ENCODE results near the gene CCDC174. TPM values are rescaled to one million over a fixed set of nuclear protein-coding genes. Genes with fewer than 3 reads are reported as not detected.

CCDC174 gene
- total and polyA plus RNA-seq, 2 experiments from 2014 or later: 8.4 to 22.1 TPM

DNA sequence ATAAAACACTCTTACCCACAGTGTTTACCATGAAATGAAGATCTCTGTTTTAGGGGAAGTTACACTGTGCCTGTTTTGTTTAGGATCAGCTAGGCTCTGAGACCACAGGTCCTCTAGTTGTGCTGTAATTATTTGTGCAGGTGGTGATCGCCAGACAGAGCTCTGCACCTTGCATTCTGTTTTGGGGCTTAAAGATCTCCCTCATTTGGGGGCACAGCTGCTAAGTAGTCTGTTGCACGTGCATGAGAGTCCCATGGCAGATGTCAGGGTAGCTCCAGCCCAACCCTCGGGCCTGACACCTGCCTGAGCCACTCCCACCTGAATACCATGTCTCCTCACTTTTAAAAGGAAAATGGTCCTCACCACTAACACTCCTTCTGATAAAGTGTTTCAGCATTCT, 35.8 kb downstream of the CCDC174 start:
- Histone ChIP-seq H2AFZ (no peak overlapping the region), H3K27ac (no peak overlapping the region), H3K36me3 (ENCODE audit: low read depth) (no peaks in the 10 kb centered on the region), H3K4me1 (ENCODE audit: insufficient read depth) (no peaks in the 10 kb centered on the region), H3F3A (ENCODE audit: insufficient read depth) (no peaks in the 10 kb centered on the region), H3K9ac (no peak overlapping the region), H3K79me2 (ENCODE audit: insufficient read depth) (no peaks in the 10 kb centered on the region), H3K9me2 (ENCODE audit: insufficient read depth) (no peaks in the 10 kb centered on the region), H3K4me2 (ENCODE audit: unreplicated experiment) (no peak overlapping the region), H3K4me3 (no peak overlapping the region), H3K9me3 (ENCODE audit: low read depth) (no peaks in the 10 kb centered on the region), H3K27me3 (replicated peaks; ENCODE audit: insufficient read depth) (peaks cover 10% of the 10 kb centered on the region), H4K20me1 (ENCODE audit: insufficient read depth) (no peaks in the 10 kb centered on the region)
- WGBS, 2 experiments (ENCODE audit: low coverage in 1 of 2, low lambda C conversion rate in 2 of 2, missing lambda C conversion rate in 2 of 2): 64% methylated on average over 3 of the region's 3 CpGs
- no peak for TF ChIP-seq EZH2 (IDR thresholded peaks at IDR 0.05; ENCODE audit: insufficient read depth, poor library complexity, severe bottlenecking)
- TF ChIP-seq EZH2phosphoT487 (IDR thresholded peaks at IDR 0.05; ENCODE audit: insufficient read depth, low read depth): no peak
- in situ Hi-C loops (cut with MboI): no loop called here
- DNase-seq: no peak

DNA sequence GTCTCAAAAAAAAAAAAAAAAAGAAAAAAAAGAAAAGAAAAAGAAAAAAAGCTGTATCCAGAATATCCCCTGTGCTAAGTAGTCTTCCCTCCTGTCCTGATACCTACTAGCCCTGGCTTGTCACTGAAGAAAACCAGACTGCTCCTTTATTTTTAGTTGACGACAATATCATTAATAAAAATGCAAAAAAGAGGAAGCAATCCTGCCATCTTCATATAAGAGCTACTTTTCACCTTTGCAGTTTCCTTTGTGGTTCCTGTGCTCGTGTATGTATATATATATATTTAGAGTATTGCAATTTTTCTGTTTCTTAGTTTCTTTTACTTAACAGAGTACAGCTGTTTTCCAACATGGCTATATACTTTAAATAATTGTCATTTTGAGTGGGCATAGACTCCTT, 37.0 kb downstream of the CCDC174 start:
- Histone ChIP-seq H3K27ac (no peak overlapping the region), H3K4me1 (ENCODE audit: insufficient read depth) (no peaks in the 10 kb centered on the region), H2AFZ (no peak overlapping the region), H3F3A (ENCODE audit: insufficient read depth) (no peaks in the 10 kb centered on the region), H3K4me3 (no peak overlapping the region), H3K9ac (no peak overlapping the region), H4K20me1 (ENCODE audit: insufficient read depth) (no peaks in the 10 kb centered on the region), H3K9me2 (ENCODE audit: insufficient read depth) (no peaks in the 10 kb centered on the region), H3K27me3 (replicated peaks; ENCODE audit: insufficient read depth) (peaks cover 10% of the 10 kb centered on the region), H3K36me3 (ENCODE audit: low read depth) (no peaks in the 10 kb centered on the region), H3K4me2 (ENCODE audit: unreplicated experiment) (no peak overlapping the region), H3K79me2 (ENCODE audit: insufficient read depth) (no peaks in the 10 kb centered on the region), H3K9me3 (ENCODE audit: low read depth) (no peaks in the 10 kb centered on the region)
- no peak for DNase-seq
- WGBS, 2 experiments (ENCODE audit: low coverage in 1 of 2, low lambda C conversion rate in 2 of 2, missing lambda C conversion rate in 2 of 2): 33 to 56% methylated on average over 2 of the region's 2 CpGs
- in situ Hi-C loops (cut with MboI): no loop called here
- TF ChIP-seq EZH2 (IDR thresholded peaks at IDR 0.05; ENCODE audit: insufficient read depth, poor library complexity, severe bottlenecking) (no peak), EZH2phosphoT487 (IDR thresholded peaks at IDR 0.05; ENCODE audit: insufficient read depth, low read depth) (no peak)

DNA sequence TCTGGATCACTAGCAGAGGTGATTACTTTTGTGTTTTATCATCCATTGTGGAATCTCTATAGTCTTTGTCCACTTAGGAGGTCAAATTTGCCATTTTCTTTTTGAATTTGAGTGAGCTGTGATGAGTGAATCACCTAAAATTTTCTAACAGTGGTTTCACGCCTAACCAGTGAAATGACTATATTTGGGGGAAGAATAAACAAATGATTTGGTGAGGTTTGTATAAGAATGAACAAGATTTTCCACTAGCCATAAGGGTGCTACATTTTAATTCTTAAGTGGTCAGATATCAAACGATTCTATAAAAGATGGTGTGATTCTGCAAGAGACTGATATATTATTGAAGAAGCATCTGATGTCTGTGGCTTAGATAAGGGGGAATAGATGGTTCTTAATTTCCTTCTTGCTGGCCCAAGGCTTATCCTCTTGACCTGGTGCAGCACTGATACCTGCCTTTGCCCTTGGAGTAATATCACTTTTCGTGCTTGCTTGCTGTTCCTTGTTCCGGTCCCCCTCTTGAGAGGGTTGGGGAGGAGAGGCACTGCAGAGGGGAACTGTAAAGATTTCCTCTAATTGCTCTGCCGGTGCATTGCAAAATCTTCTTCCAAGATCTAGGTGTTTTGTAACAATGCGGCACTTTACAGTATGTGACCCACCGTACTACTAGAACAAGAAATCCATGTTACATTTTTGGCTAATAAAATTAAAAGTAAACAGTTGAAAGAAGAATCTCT, 37.9 kb downstream of the CCDC174 start:
- Histone ChIP-seq H3K4me1 (ENCODE audit: insufficient read depth) (no peaks in the 10 kb centered on the region), H3K4me3 (no peak overlapping the region), H3K27ac (no peak overlapping the region), H3K4me2 (ENCODE audit: unreplicated experiment) (no peak overlapping the region), H3F3A (ENCODE audit: insufficient read depth) (no peaks in the 10 kb centered on the region), H3K9ac (no peak overlapping the region), H3K9me2 (ENCODE audit: insufficient read depth) (no peaks in the 10 kb centered on the region), H2AFZ (no peak overlapping the region), H3K27me3 (replicated peaks; ENCODE audit: insufficient read depth) (peaks cover 10% of the 10 kb centered on the region), H3K79me2 (ENCODE audit: insufficient read depth) (no peaks in the 10 kb centered on the region), H3K36me3 (ENCODE audit: low read depth) (no peaks in the 10 kb centered on the region), H3K9me3 (ENCODE audit: low read depth) (no peaks in the 10 kb centered on the region), H4K20me1 (ENCODE audit: insufficient read depth) (no peaks in the 10 kb centered on the region)
- in situ Hi-C loops (cut with MboI): no loop called here
- no peak for DNase-seq
- 59 to 61% methylated on average over 7 of the region's 7 CpGs for WGBS, 2 experiments (ENCODE audit: low coverage in 1 of 2, low lambda C conversion rate in 2 of 2, missing lambda C conversion rate in 2 of 2)
- TF ChIP-seq EZH2phosphoT487 (IDR thresholded peaks at IDR 0.05; ENCODE audit: insufficient read depth, low read depth) (no peak), EZH2 (IDR thresholded peaks at IDR 0.05; ENCODE audit: insufficient read depth, poor library complexity, severe bottlenecking) (no peak)

DNA sequence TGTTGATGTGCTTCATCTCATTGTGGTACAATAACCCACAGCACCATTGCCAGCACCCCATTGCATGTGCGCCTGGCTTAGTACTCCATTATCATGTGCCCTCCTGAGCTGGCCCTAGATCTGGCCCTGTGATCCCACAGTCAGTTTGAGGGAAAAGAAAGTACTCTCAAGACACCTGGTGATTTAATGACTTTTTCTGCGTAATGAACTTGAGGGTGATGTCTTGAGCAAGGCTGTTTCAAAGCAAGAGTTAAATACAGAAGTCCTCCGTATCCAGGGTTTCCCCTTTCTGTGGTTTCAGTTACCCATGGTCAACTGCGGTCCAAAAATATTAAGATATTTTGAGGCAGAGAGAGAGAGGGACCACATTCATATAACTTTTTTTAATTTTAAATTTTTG, 39.7 kb downstream of the CCDC174 start:
- Histone ChIP-seq H3K4me1 (ENCODE audit: insufficient read depth) (no peaks in the 10 kb centered on the region), H4K20me1 (ENCODE audit: insufficient read depth) (no peaks in the 10 kb centered on the region), H3K27me3 (replicated peaks; ENCODE audit: insufficient read depth) (peaks cover 10% of the 10 kb centered on the region), H3K9ac (no peak overlapping the region), H3F3A (ENCODE audit: insufficient read depth) (no peaks in the 10 kb centered on the region), H2AFZ (no peak overlapping the region), H3K4me3 (no peak overlapping the region), H3K36me3 (ENCODE audit: low read depth) (no peaks in the 10 kb centered on the region), H3K4me2 (ENCODE audit: unreplicated experiment) (no peak overlapping the region), H3K27ac (no peak overlapping the region), H3K79me2 (ENCODE audit: insufficient read depth) (no peaks in the 10 kb centered on the region), H3K9me2 (ENCODE audit: insufficient read depth) (no peaks in the 10 kb centered on the region), H3K9me3 (ENCODE audit: low read depth) (no peaks in the 10 kb centered on the region)
- TF ChIP-seq EZH2phosphoT487 (IDR thresholded peaks at IDR 0.05; ENCODE audit: insufficient read depth, low read depth) (no peak), EZH2 (IDR thresholded peaks at IDR 0.05; ENCODE audit: insufficient read depth, poor library complexity, severe bottlenecking) (no peak)
- in situ Hi-C loops (cut with MboI): no loop called here
- no peak for DNase-seq
- 71 to 74% methylated on average over 4 of the region's 4 CpGs for WGBS, 2 experiments (ENCODE audit: low coverage in 1 of 2, low lambda C conversion rate in 2 of 2, missing lambda C conversion rate in 2 of 2)

Measured in GM23248 (cell line).